SK-N-SH (cell line): Measurements from ENCODE around the gene IGSF9B. TPM values are rescaled to one million over a fixed set of nuclear protein-coding genes. Genes with fewer than 3 reads are reported as not detected.

ENCODE experiments used
- CTCF ChIA-PET: fragments of 300-600, 350-600 bp; formaldehyde crosslinking; extraction: SDS; loops from one replicate; lab custom pipeline; 2021; lab: Yijun Ruan, JAX
- POLR2A ChIA-PET: fragments of 350-600 bp; sonication (Branson Sonifier 250); formaldehyde crosslinking; extraction: SDS; loops from one replicate; lab custom pipeline; 2020; ENCODE audit warnings: antibody characterized with exemption, inconsistent platforms; lab: Yijun Ruan, JAX
- DNase-seq: peaks from one replicate; pipeline ENCODE4 v3.0.0; 2012
- H2AFZ ChIP-seq: fragments of 200-600 bp; sonication (generic); 2 replicates; pipeline ENCODE4 v1.8.1; 2016; ENCODE audit warnings: antibody characterized with exemption, mild to moderate bottlenecking, low read depth
- H3F3A ChIP-seq: fragments of 200-600 bp; sonication (generic); replicated peaks from 2 replicates; pipeline ENCODE3; 2016; ENCODE audit warnings: antibody characterized with exemption, mild to moderate bottlenecking; ENCODE audit not compliant: insufficient read depth
- H3K27ac ChIP-seq, 2 experiments: fragments of 200-500 bp in 1 of 2; fragments of 200-600 bp in 1 of 2; sonication (Bioruptor generic) in 1 of 2; sonication (generic), shearing (Covaris generic) in 1 of 2; 2 replicates each; pipeline versions ENCODE4 v1.5.1 to v1.6.1; 2014 to 2016; ENCODE audit warnings: low read depth in 2 of 2, inconsistent platforms in 1 of 2, low read length in 1 of 2, mild to moderate bottlenecking in 1 of 2, mixed read lengths in 1 of 2
- H3K27me3 ChIP-seq: fragments of 200-600 bp; sonication (generic), shearing (Covaris generic); 2 replicates; pipeline ENCODE4 v1.6.1; 2016; ENCODE audit warnings: mixed run types; ENCODE audit not compliant: insufficient read depth
- H3K36me3 ChIP-seq, 2 experiments: fragments of 200-500 bp in 1 of 2; fragments of 200-600 bp in 1 of 2; sonication (Bioruptor generic) in 1 of 2; sonication (generic) in 1 of 2; replicated peaks in 1 of 2; 2 replicates each; pipeline versions ENCODE3 to v1.5.1; 2014 to 2016; ENCODE audit warnings: low read length in 1 of 2, mild to moderate bottlenecking in 1 of 2; ENCODE audit not compliant: insufficient read depth in 2 of 2, control insufficient read depth in 1 of 2
- H3K4me1 ChIP-seq, 2 experiments: fragments of 200-500 bp in 1 of 2; fragments of 200-600 bp in 1 of 2; sonication (Bioruptor generic) in 1 of 2; sonication (generic), shearing (Covaris generic) in 1 of 2; 2 replicates each; pipeline versions ENCODE4 v1.5.1 to v1.6.1; 2014 to 2016; ENCODE audit warnings: low read depth in 1 of 2, low read length in 1 of 2, mixed run types in 1 of 2; ENCODE audit not compliant: insufficient read depth in 2 of 2, control insufficient read depth in 1 of 2
- H3K4me2 ChIP-seq: fragments of 200-600 bp; sonication (generic), shearing (Covaris generic); 2 replicates; pipeline ENCODE4 v1.6.1; 2017; ENCODE audit warnings: mixed run types
- H3K4me3 ChIP-seq, 2 experiments: fragments of 200-500 bp in 1 of 2; fragments of 200-600 bp in 1 of 2; sonication (Bioruptor generic) in 1 of 2; sonication (generic), shearing (Covaris generic) in 1 of 2; 2 replicates each; pipeline versions ENCODE4 v1.5.1 to v1.8.1; 2014 to 2016; ENCODE audit warnings: low read depth in 2 of 2, inconsistent platforms in 1 of 2, low read length in 1 of 2, mild to moderate bottlenecking in 1 of 2, mixed read lengths in 1 of 2, moderate library complexity in 1 of 2
- H3K79me2 ChIP-seq: fragments of 200-600 bp; sonication (generic); 2 replicates; pipeline ENCODE4 v1.8.1; 2017; ENCODE audit warnings: mild to moderate bottlenecking; ENCODE audit not compliant: insufficient read depth
- H3K9ac ChIP-seq: fragments of 200-600 bp; sonication (generic); 2 replicates; pipeline ENCODE4 v1.6.1; 2017; ENCODE audit warnings: mixed run types
- H3K9me2 ChIP-seq: fragments of 200-600 bp; sonication (generic); 2 replicates; pipeline ENCODE4 v1.6.1; 2017; ENCODE audit warnings: mixed run types
- H3K9me3 ChIP-seq: fragments of 200-600 bp; sonication (generic); 2 replicates; pipeline ENCODE4 v1.6.1; 2017; ENCODE audit warnings: mixed run types, mild to moderate bottlenecking, moderate library complexity
- H4K20me1 ChIP-seq: fragments of 200-600 bp; sonication (generic); 2 replicates; pipeline ENCODE4 v1.6.1; 2017; ENCODE audit warnings: mild to moderate bottlenecking, mixed run types; ENCODE audit not compliant: insufficient read depth
- ELF1 ChIP-seq: IDR thresholded peaks from 2 replicates; pipeline ENCODE4 v1.4.0; 2012
- EZH2phosphoT487 ChIP-seq: fragments of 200-600 bp; sonication (generic); IDR thresholded peaks from 2 replicates; pipeline ENCODE4 v1.6.1; 2017; ENCODE audit warnings: low read depth, mixed run types, mild to moderate bottlenecking, antibody characterized with exemption, moderate library complexity, borderline replicate concordance
- GATA2 ChIP-seq: sonication (generic); formaldehyde crosslinking; IDR thresholded peaks from 2 replicates; pipeline ENCODE4 v1.5.0; 2020; ENCODE audit warnings: mild to moderate bottlenecking, missing genetic modification reagents
- JUND ChIP-seq: IDR thresholded peaks from 2 replicates; pipeline ENCODE4 v1.4.0; 2012
- MEF2A ChIP-seq: IDR thresholded peaks from 2 replicates; pipeline ENCODE4 v1.4.0; 2012; ENCODE audit warnings: low read depth, borderline replicate concordance
- NFIC ChIP-seq: IDR thresholded peaks from 2 replicates; pipeline ENCODE4 v1.4.0; 2012; ENCODE audit warnings: borderline replicate concordance
- NRF1 ChIP-seq: IDR thresholded peaks from 2 replicates; pipeline ENCODE4 v1.6.1; 2012; ENCODE audit warnings: low read depth, mild to moderate bottlenecking, low read length
- TAF1 ChIP-seq: IDR thresholded peaks from 2 replicates; pipeline ENCODE4 v1.6.1; 2012; ENCODE audit warnings: low read depth, mild to moderate bottlenecking, low read length, moderate library complexity, borderline replicate concordance
- TCF12 ChIP-seq: IDR thresholded peaks from 2 replicates; pipeline ENCODE4 v1.4.0; 2012
- YY1 ChIP-seq: IDR thresholded peaks from 2 replicates; pipeline ENCODE4 v1.4.0; 2012; ENCODE audit warnings: low read depth, mild to moderate bottlenecking
- WGBS: methylation state at CpG from one replicate; pipeline ENCODE4 v1.1.6; 2017; ENCODE audit warnings: low lambda C conversion rate; 5-methylcytosine and 5-hydroxymethylcytosine counted together
- polyA plus RNA-seq, 3 experiments: library from polyadenylated mRNA; depleted of rRNA; stranded (reverse); fragments of >200 nt; gene quantifications; 2 replicates each; pipeline ENCODE4 v1.2.3, GENCODE V29; 2012
- TF ChIP-seq, protein P1 (sequence below): fragments of 150-350 bp; IDR thresholded peaks from 2 replicates; pipeline ENCODE4 v1.6.1; 2016; ENCODE audit warnings: mild to moderate bottlenecking, low read depth, low read length
- TF ChIP-seq, protein P2 (sequence below): IDR thresholded peaks from 2 replicates; pipeline ENCODE4 v1.6.1; 2012; ENCODE audit warnings: mild to moderate bottlenecking, low read depth, low read length, moderate library complexity
- TF ChIP-seq, protein P3 (sequence below): IDR thresholded peaks from 2 replicates; pipeline ENCODE4 v1.4.0; 2012; ENCODE audit warnings: low read depth
- TF ChIP-seq, protein P4 (sequence below): IDR thresholded peaks from 2 replicates; pipeline ENCODE4 v1.4.0; 2012; ENCODE audit warnings: low read depth, borderline replicate concordance
- TF ChIP-seq, protein P5 (sequence below): IDR thresholded peaks from 2 replicates; pipeline ENCODE4; 2012

Gene IGSF9B
- polyA plus RNA-seq, 1 of the 3 experiments (the other 2 are of a cell fraction), result 0.41 TPM

DNA sequence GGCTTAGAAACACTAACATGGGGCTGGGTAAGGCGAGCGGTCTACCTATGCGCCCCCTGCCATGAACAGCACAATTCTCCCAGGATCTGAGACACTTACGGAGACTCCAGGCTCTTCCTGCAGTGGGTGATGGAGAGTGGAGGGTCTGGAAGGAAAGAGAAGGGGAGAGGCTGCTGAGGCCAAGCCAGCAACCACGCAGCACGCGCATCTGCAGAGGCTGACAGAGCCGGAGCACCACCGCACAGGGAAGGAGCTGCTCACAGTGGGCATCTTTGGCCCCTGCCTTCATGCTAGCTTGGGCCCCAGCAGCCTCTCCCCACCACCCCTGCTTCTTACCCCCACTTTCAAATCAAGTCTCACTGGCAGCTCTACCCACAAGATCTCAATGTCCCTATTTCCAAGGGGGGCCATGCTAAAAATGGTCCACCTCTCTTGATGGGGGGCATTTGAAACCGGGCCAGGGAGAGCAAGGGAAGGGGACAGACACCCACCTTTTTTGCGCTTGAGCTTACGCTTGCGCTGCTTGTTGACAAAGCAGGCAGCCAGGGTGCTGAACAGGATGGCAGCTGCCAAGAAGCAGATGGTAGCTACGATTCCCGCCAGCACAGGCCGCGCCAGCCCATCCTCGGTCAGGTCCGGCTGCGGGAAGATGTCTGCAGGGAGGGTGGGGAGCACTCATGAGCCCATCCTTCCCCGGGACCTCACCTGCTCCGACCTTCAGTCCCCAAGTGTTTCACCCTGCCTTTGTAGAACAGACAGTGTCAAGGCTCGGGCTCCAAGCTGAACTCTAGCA, 34.5 kb downstream of the IGSF9B start:
- peaks cover 0 to 2% of the 10 kb centered on the region in 2 experiments for H3K36me3 ChIP-seq
- WGBS, result 77% methylated on average over 18 of the region's 23 CpGs
- no peak overlapping the region for H2AFZ ChIP-seq
- no peaks in the 10 kb centered on the region for H3K27me3 ChIP-seq
- POLR2A ChIA-PET, result interaction anchor here (1.1 kb wide), 1 partner anchor 107 kb away, joined by 3 read pairs; no protein-coding TSS in a partner anchor
- H3K4me2 ChIP-seq, result no peak overlapping the region
- H3K9me3 ChIP-seq, result no peaks in the 10 kb centered on the region
- no peaks in the 10 kb centered on the region for H4K20me1 ChIP-seq
- H3K27ac ChIP-seq, result no peak overlapping the region
- no peaks in the 10 kb centered on the region for H3F3A ChIP-seq
- H3K79me2 ChIP-seq, result no peaks in the 10 kb centered on the region
- H3K9ac ChIP-seq, result no peak overlapping the region
- TF ChIP-seq ELF1, result no peak
- TF ChIP-seq, all 33 proteins: peak for 0
- DNase-seq, result no peak
- H3K9me2 ChIP-seq, result no peaks in the 10 kb centered on the region
- H3K4me1 ChIP-seq, result no peaks in the 10 kb centered on the region
- H3K4me3 ChIP-seq, result no peak overlapping the region
- CTCF ChIA-PET, result interaction anchor here (1.2 to 7.6 kb wide), 3 partner anchors 28 to 218 kb away, joined by 6 to 293 read pairs (median 200); partner anchors contain the start of gene IGSF9B

DNA sequence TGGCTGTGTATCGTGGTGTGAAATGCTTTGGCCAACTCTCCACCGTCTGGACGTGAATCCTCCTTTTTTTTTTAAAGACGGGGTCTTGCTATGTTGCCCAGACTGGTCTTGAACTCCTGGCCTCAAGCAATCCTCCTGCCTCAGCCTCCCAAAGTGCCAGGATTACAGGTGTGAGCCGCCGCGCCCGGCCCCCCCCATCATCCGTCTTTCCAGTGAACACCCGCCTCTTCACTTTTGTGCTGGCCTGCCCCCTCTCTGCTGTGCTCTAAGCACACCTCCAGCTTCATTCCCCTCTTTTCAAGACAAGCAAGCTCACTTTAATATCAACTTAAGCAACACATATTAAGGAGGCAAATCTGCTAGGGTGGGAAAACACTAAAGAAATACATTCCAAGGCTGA, 35.3 kb downstream of the IGSF9B start:
- H4K20me1 ChIP-seq, result no peaks in the 10 kb centered on the region
- H2AFZ ChIP-seq, result no peak overlapping the region
- H3K27me3 ChIP-seq, result no peaks in the 10 kb centered on the region
- no peaks in the 10 kb centered on the region for H3K9me3 ChIP-seq
- WGBS, result 72% methylated on average over 10 of the region's 10 CpGs
- no peak for DNase-seq
- H3K79me2 ChIP-seq, result no peaks in the 10 kb centered on the region
- H3K36me3 ChIP-seq, result peaks cover 0 to 2% of the 10 kb centered on the region in 2 experiments
- H3K4me1 ChIP-seq, result no peaks in the 10 kb centered on the region
- no peak overlapping the region for H3K4me2 ChIP-seq
- H3F3A ChIP-seq, result no peaks in the 10 kb centered on the region
- no peak overlapping the region for H3K4me3 ChIP-seq
- H3K9me2 ChIP-seq, result no peaks in the 10 kb centered on the region
- no peak overlapping the region for H3K9ac ChIP-seq
- ChIA-PET POLR2A (interaction anchor here (1.1 kb wide), 1 partner anchor 108 kb away, joined by 3 read pairs; no protein-coding TSS in a partner anchor), CTCF (no interaction called here)
- H3K27ac ChIP-seq, result no peak overlapping the region
- no peak for TF ChIP-seq GATA2 (CRISPR knock-in tag)
- no peak for TF ChIP-seq TAF1
- TF ChIP-seq TCF12, result no peak
- TF ChIP-seq, protein P1, sequence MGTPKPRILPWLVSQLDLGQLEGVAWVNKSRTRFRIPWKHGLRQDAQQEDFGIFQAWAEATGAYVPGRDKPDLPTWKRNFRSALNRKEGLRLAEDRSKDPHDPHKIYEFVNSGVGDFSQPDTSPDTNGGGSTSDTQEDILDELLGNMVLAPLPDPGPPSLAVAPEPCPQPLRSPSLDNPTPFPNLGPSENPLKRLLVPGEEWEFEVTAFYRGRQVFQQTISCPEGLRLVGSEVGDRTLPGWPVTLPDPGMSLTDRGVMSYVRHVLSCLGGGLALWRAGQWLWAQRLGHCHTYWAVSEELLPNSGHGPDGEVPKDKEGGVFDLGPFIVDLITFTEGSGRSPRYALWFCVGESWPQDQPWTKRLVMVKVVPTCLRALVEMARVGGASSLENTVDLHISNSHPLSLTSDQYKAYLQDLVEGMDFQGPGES, result no peak
- no peak for TF ChIP-seq NFIC
- TF ChIP-seq, protein P2, sequence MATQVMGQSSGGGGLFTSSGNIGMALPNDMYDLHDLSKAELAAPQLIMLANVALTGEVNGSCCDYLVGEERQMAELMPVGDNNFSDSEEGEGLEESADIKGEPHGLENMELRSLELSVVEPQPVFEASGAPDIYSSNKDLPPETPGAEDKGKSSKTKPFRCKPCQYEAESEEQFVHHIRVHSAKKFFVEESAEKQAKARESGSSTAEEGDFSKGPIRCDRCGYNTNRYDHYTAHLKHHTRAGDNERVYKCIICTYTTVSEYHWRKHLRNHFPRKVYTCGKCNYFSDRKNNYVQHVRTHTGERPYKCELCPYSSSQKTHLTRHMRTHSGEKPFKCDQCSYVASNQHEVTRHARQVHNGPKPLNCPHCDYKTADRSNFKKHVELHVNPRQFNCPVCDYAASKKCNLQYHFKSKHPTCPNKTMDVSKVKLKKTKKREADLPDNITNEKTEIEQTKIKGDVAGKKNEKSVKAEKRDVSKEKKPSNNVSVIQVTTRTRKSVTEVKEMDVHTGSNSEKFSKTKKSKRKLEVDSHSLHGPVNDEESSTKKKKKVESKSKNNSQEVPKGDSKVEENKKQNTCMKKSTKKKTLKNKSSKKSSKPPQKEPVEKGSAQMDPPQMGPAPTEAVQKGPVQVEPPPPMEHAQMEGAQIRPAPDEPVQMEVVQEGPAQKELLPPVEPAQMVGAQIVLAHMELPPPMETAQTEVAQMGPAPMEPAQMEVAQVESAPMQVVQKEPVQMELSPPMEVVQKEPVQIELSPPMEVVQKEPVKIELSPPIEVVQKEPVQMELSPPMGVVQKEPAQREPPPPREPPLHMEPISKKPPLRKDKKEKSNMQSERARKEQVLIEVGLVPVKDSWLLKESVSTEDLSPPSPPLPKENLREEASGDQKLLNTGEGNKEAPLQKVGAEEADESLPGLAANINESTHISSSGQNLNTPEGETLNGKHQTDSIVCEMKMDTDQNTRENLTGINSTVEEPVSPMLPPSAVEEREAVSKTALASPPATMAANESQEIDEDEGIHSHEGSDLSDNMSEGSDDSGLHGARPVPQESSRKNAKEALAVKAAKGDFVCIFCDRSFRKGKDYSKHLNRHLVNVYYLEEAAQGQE, result no peak
- TF ChIP-seq, protein P3, sequence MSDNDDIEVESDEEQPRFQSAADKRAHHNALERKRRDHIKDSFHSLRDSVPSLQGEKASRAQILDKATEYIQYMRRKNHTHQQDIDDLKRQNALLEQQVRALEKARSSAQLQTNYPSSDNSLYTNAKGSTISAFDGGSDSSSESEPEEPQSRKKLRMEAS, result no peak
- TF ChIP-seq JUND, result no peak
- TF ChIP-seq ELF1, result no peak
- no peak for TF ChIP-seq MEF2A
- TF ChIP-seq YY1, result no peak
- TF ChIP-seq EZH2phosphoT487, result no peak
- TF ChIP-seq NRF1, result no peak
- TF ChIP-seq, protein P4, sequence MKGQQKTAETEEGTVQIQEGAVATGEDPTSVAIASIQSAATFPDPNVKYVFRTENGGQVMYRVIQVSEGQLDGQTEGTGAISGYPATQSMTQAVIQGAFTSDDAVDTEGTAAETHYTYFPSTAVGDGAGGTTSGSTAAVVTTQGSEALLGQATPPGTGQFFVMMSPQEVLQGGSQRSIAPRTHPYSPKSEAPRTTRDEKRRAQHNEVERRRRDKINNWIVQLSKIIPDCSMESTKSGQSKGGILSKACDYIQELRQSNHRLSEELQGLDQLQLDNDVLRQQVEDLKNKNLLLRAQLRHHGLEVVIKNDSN, result no peak
- TF ChIP-seq, protein P5, sequence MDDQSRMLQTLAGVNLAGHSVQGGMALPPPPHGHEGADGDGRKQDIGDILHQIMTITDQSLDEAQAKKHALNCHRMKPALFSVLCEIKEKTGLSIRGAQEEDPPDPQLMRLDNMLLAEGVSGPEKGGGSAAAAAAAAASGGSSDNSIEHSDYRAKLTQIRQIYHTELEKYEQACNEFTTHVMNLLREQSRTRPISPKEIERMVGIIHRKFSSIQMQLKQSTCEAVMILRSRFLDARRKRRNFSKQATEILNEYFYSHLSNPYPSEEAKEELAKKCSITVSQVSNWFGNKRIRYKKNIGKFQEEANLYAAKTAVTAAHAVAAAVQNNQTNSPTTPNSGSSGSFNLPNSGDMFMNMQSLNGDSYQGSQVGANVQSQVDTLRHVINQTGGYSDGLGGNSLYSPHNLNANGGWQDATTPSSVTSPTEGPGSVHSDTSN, result no peak
